Esophagus squamous epithelium (tissue), 4 donors: ENCODE data around the gene SKOR1.

Experiments
- CTCF ChIP-seq, 6 experiments: fragments of 450-650 bp in 4 of 6; fragments of 200-600 bp in 2 of 6; sonication (generic) in 2 of 6; IDR thresholded peaks; one replicate each; pipeline ENCODE4 v1.5.1; 2016 to 2019; ENCODE audit warnings: antibody characterized with exemption in 6 of 6, mild to moderate bottlenecking in 4 of 6, moderate library complexity in 4 of 6
- POLR2A ChIP-seq, 4 donors: fragments of 450-650 bp; IDR thresholded peaks; one replicate each; pipeline ENCODE4 v1.6.1; 2017; ENCODE audit warnings: antibody characterized with exemption in 4 of 4, mild to moderate bottlenecking in 4 of 4, moderate library complexity in 3 of 4

DNA sequence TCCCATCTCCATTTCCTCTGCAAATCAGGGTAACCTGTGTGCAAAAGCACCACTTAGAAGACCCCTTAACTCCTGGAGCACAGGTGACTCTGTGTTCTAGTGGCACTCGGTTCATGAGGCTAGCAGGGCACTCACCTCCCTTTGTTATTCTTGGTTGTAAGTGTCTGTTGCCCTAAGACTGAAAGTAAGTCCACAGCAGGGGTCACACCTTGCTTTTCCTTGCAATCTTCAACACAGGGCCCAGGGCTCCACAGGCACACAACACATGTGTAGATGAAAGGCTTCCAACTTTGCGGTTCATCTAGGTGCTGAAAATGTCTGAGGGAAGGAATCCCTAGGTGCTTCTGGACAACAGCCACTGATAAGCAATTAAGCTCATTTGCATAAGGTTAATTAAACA, 11.6 kb downstream of the SKOR1 start:
- TF ChIP-seq CTCF (IDR thresholded peaks at IDR 0.05), result no peak
- no peak for TF ChIP-seq POLR2A (IDR thresholded peaks at IDR 0.05)
